Activated CD8-positive, alpha-beta memory T cell treated with anti-CD3 and anti-CD28 coated beads for 4 hours (primary cell): ENCODE data around the gene SEMA5A.

ENCODE experiments used
- DNase-seq, 2 donors: peaks; one replicate each; pipeline ENCODE4 v3.0.0-alpha.2; 2020; ENCODE audit warnings: low read depth in 2 of 2

SEMA5A gene

GRCh38 chr5:9332026-9332425 is 213.8 kb downstream of the SEMA5A start:
- DNase-seq, result no peak

DNA sequence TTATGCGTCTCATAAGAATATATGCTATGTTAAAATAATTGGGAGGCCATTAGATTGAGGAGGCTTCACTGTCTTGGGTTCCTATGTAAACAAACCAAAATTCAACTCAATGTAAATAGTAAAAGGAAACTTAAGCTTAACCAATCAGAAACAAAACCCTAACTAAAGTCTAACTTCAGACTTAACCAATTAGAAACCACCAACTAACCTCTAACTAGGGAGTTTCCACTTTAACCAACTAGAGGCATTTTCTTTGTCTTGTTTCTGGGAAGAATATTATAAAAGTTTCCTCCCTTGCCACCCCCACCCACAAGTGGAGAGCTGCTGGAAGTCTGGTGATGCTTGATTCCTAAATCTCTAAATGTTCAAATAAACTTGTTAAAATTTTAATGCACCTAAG is 214.5 kb downstream of the SEMA5A start:
- DNase-seq, result no peak

GRCh38 chr5:9329125-9329524 is 216.8 kb downstream of the SEMA5A start:
- DNase-seq, result no peak

GRCh38 chr5:9325549-9325948 is 220.3 kb downstream of the SEMA5A start:
- DNase-seq, result no peak

GRCh38 chr5:9324348-9325077 is 221.4 kb downstream of the SEMA5A start:
- no peak for DNase-seq

DNA sequence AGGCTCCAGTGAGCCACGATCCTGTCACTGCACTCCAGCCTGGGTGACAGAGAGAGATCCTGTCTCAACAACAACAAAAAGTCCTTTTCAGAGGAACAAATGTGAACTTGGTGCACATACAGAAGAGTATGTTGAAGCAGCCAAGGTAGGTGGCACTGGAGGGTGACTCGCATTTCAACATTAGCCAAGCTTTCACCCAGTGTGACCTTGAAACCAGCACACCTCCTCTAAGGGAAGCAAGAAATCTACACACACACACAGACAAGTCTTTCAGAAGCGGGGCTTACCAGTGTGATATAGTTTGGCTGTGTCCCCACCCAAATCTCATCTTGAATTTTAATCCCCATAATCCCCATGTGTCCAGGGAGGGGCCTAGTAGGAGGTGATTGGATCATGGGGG is 225.2 kb downstream of the SEMA5A start:
- no peak for DNase-seq

- DNase-seq, result no peak
Measured at GRCh38 chr5:9318031-9318430, 227.8 kb downstream of the SEMA5A start.

DNA sequence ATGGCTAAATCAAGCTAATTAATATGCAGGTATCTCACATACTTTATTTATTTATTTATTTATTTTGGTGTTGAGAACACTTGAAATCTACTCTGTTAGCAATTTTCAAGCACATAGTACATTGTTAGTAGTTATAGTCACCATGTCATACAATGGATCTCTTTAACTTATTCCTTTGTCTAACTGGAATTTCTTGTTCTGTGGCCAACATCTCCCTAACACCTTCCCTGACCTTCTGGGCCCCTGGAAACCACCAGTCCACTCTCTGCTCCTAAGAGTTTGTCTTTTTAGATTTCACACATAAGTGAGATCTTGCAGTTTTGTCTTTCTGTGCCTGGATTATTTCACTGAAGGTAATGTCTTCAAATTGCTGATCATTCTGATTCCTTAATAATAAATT is 229.1 kb downstream of the SEMA5A start:
- DNase-seq, result no peak

GRCh38 chr5:9316041-9316440 is 229.8 kb downstream of the SEMA5A start:
- no peak for DNase-seq

DNA sequence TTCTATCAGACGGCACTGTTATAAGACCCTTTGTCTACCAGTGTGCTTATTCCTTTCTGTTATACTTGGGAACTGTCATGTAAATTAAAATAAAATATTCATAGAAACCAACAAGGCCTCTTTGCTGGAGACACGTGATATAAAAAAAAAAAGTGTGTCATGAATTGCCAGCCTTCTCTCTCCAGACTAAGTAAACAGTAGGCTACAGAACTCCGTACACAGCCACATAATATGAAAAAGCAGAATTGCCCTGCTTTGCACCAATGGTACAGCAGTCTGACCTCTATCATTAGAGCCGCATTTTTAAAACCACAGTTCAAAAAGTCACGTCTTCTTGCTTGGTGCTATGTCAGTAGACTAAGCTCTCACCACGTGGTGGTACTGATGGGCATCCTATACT is 231.3 kb downstream of the SEMA5A start:
- no peak for DNase-seq

- no peak for DNase-seq
Measured at GRCh38 chr5:9313751-9314150, 232.1 kb downstream of the SEMA5A start.

GRCh38 chr5:9307150-9307549 is 238.7 kb downstream of the SEMA5A start:
- no peak for DNase-seq

DNA sequence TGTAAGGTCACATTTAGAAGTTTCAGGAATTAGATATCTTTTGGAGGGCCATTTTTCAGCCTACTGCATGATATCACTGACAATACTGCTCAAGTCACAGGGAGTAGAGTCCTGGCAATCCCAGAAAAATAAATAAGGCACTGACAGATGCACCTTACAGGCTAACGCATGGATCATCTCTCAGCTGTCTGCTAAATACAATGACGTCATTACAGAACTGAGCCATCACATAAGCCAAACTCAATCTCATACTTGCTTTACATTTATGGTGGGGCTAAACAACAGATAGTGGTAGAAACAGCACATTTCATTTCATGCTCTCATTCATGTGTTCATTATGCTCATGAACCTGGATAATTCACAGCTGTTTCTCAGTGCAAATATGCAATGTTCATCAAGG is 243.7 kb downstream of the SEMA5A start:
- DNase-seq, result no peak

DNA sequence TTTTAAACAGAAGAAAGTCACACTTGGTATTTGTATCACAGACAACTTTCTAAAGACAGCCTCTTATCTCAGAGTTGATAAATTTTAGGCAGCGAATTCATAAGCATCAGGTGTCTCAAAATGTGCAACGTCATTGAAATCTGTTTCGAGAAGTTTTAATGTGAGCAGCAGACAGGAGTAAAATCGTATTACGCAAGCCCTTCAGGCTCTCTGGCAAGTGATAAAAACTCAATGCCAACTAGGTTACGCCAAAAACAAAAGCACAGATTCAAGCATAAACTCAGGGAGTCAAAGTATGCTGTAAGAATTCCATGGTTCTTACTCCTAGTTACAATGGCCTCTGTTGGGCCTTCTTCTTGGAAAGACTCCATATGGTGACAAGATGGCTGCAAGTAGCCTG is 244.7 kb downstream of the SEMA5A start:
- DNase-seq, result no peak

- no peak for DNase-seq
Measured at GRCh38 chr5:9297134-9297533, 248.7 kb downstream of the SEMA5A start.

- DNase-seq, result no peak
Measured at GRCh38 chr5:9295466-9295801, 250.4 kb downstream of the SEMA5A start.

DNA sequence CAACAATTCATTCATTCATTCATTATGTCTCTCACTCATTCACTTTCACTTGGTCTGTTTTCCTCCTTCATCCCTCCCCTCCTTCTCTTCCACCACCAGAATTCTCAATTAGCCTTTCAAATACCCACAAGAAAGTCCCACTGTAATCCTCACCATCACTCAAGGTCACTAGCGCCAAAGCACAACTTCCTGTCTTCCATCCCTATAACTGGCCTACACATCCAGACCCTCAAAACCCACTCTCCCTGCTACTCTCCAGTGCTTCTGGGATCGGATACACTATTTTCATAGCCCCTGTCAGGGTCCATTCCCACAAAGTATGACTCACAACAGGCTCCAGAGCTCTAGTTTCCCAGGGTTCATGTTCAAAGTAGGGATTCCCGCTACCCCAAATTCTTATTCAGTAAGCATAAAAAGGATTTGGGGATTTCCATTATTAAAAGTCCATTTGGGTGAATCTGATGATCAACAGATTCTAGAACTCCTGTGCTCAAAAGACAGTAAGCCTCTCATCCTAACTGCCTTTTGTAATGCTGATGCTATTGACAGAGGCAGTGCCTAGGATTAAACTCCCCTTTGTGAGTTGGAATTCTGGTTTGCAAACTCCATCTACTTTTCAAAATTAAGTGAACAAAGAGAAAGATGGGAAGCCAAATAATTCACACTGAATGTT is 250.9 kb downstream of the SEMA5A start:
- DNase-seq, result no peak

GRCh38 chr5:9288234-9288633 is 257.6 kb downstream of the SEMA5A start:
- DNase-seq, result no peak

DNA sequence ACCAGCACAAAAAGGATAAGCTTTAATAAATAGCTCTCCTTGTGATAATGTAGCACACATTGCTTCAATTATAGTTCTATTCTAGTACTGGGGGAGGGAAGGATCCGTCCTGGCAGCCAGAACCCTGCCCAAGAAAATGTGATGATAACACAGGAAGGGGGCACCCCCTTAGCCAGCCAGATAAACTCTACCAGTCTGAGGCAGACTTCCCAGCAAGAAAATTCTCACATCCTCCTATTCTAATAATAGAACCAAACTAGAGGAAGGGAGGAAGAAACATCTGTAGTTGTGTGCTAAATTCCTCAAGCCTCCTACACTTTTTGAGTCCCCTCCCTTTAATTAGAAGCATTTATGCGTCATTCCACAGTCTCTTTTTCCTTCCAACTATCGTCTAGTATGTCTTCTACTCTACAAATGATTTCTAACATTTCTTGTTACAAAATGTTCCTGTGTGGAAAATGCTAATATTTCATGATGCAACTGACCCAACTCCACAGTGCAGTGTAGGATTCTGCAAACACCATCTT is 261.0 kb downstream of the SEMA5A start:
- no peak for DNase-seq

GRCh38 chr5:9284272-9284671 is 261.6 kb downstream of the SEMA5A start:
- no peak for DNase-seq

GRCh38 chr5:9283473-9283872 is 262.4 kb downstream of the SEMA5A start:
- DNase-seq, result no peak

- no peak for DNase-seq
Measured at GRCh38 chr5:9283021-9283420, 262.9 kb downstream of the SEMA5A start.

GRCh38 chr5:9282211-9282610 is 263.7 kb downstream of the SEMA5A start:
- no peak for DNase-seq

- no peak for DNase-seq
Measured at GRCh38 chr5:9279774-9280173, 266.1 kb downstream of the SEMA5A start.
